Osteocyte (in vitro differentiated cells): Measurements from ENCODE around the gene ZNF438. TPM values are rescaled to one million over a fixed set of nuclear protein-coding genes. Genes with fewer than 3 reads are reported as not detected.

Experiments
- DNase-seq: peaks from one replicate; pipeline ENCODE4 v3.0.0; 2021; ENCODE audit warnings: mixed read lengths; ENCODE audit not compliant: unreplicated experiment; ENCODE audit errors: extremely low spot score
- H3K27ac Mint-ChIP-seq: one replicate; pipeline ENCODE4 v1.8.0; 2021; ENCODE audit warnings: mild to moderate bottlenecking, mixed read lengths; ENCODE audit not compliant: unreplicated experiment
- H3K27me3 Mint-ChIP-seq: one replicate; pipeline ENCODE4 v1.8.0; 2021; ENCODE audit warnings: mixed read lengths; ENCODE audit not compliant: unreplicated experiment
- H3K36me3 Mint-ChIP-seq: one replicate; pipeline ENCODE4 v1.8.0; 2021; ENCODE audit warnings: mixed read lengths; ENCODE audit not compliant: unreplicated experiment
- H3K4me1 Mint-ChIP-seq: one replicate; pipeline ENCODE4 v1.8.0; 2021; ENCODE audit warnings: mixed read lengths; ENCODE audit not compliant: unreplicated experiment
- H3K4me3 Mint-ChIP-seq: one replicate; pipeline ENCODE4 v1.8.0; 2021; ENCODE audit warnings: mild to moderate bottlenecking, moderate library complexity, mixed read lengths; ENCODE audit not compliant: unreplicated experiment
- H3K9me3 Mint-ChIP-seq: one replicate; pipeline ENCODE4 v1.8.0; 2021; ENCODE audit warnings: mixed read lengths; ENCODE audit not compliant: unreplicated experiment
- total RNA-seq: library from RNA; stranded (reverse); gene quantifications from 2 replicates; pipeline ENCODE4 v1.2.1, GENCODE V29; 2021
- TF ChIP-seq, protein P1 (sequence below): fragments of 200-600 bp; sonication (generic); IDR thresholded peaks from 2 replicates; pipeline ENCODE4 v1.5.0; 2021; ENCODE audit warnings: antibody characterized with exemption, mild to moderate bottlenecking, moderate library complexity

ZNF438 gene
- total RNA-seq, 1 donor from 2014 or later = 4.8 TPM

DNA sequence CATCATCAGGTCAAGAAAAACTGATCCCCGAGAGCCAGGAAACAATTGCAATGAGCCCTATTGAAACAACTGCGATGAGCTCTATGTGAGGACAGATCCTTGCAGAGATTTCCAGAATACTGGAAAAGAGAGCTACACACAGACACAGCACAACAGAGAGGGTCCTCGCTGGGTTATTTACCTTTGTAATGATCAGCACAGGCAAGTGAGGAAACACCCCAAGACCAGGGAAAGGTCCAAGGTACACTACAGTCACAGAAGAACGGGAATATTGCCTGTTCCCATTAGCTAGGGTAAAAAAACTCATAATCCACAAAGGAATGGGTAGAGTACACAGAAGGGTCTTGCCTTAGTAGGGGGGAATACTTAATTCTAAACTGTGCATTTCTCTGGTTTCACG is 152.7 kb downstream of the ZNF438 start:
- H3K4me3 Mint-ChIP-seq = no peak overlapping the region
- H3K27me3 Mint-ChIP-seq = no peaks in the 10 kb centered on the region
- peaks cover 10% of the 10 kb centered on the region for H3K9me3 Mint-ChIP-seq
- no peak for DNase-seq
- no peak overlapping the region for H3K27ac Mint-ChIP-seq
- H3K36me3 Mint-ChIP-seq = peaks cover 8% of the 10 kb centered on the region
- TF ChIP-seq, protein P1, sequence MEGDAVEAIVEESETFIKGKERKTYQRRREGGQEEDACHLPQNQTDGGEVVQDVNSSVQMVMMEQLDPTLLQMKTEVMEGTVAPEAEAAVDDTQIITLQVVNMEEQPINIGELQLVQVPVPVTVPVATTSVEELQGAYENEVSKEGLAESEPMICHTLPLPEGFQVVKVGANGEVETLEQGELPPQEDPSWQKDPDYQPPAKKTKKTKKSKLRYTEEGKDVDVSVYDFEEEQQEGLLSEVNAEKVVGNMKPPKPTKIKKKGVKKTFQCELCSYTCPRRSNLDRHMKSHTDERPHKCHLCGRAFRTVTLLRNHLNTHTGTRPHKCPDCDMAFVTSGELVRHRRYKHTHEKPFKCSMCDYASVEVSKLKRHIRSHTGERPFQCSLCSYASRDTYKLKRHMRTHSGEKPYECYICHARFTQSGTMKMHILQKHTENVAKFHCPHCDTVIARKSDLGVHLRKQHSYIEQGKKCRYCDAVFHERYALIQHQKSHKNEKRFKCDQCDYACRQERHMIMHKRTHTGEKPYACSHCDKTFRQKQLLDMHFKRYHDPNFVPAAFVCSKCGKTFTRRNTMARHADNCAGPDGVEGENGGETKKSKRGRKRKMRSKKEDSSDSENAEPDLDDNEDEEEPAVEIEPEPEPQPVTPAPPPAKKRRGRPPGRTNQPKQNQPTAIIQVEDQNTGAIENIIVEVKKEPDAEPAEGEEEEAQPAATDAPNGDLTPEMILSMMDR = no peak
- H3K4me1 Mint-ChIP-seq = peaks cover 10% of the 10 kb centered on the region

DNA sequence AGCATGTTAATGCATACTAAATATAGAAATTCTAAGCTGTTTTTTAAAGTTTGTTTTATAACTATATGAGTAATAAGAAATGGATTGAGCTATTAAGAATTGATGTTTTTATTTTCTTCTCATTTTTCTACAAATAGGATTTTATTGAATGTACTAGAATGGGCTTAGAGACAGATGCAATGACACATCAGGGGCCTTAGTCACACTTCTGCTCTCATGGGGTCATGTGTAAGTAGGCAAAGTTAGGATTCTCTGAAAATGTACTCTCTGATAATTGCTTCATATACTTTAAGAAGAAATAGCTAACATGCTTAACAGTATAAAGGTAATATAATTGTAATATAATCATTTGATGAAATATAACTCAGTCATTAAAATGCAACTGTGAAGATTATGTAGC is 154.6 kb downstream of the ZNF438 start:
- Mint-ChIP-seq H3K27ac (no peak overlapping the region), H3K4me1 (peaks cover 5% of the 10 kb centered on the region), H3K4me3 (no peak overlapping the region), H3K36me3 (peaks cover 8% of the 10 kb centered on the region), H3K27me3 (no peaks in the 10 kb centered on the region), H3K9me3 (peaks cover 10% of the 10 kb centered on the region)
- DNase-seq = no peak
- TF ChIP-seq, protein P1 = no peak

DNA sequence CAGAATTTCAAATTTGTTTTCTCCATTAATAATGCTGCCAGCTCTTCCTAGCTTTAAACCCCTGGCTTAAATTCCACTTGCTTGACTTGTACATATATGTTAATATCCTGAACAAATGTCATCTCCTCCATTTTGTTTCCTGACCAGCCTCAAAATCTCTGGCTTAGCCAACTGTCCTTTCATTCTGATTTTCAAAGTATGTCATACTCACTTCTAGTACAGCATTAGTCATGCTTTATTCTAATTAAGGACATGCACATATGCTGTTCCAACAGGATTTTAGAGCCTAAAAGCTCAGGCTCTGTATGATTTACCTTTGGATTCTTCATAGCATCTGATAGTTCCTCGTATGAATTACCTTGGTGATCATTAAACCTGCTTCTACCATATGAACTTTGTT is 158.3 kb downstream of the ZNF438 start:
- Mint-ChIP-seq H3K27me3 (no peaks in the 10 kb centered on the region), H3K36me3 (peaks cover 4% of the 10 kb centered on the region), H3K4me3 (no peak overlapping the region), H3K4me1 (peaks cover 3% of the 10 kb centered on the region), H3K9me3 (no peaks in the 10 kb centered on the region), H3K27ac (no peak overlapping the region)
- TF ChIP-seq, protein P1 = no peak
- DNase-seq = no peak

DNA sequence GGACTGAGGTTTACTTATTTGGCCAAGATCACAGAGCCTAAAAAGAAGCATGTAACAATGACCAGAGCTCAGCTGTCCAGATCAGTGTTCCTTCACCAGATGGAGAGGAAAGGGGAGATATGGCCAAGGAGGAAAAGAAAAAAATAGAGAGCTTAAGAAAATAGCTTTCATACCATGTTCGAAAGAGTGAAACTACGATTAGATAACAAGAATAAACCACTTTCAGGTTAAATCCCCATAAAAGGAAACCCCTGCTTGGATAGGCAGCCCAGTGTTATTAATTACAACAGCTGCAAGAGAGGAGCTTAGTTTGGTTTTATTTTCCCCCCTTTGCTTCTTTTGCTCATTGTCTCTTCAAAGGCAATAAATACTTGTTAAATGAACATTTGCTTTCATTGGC is 160.8 kb downstream of the ZNF438 start:
- H3K36me3 Mint-ChIP-seq = peaks cover 5% of the 10 kb centered on the region
- no peaks in the 10 kb centered on the region for H3K27me3 Mint-ChIP-seq
- DNase-seq = no peak
- H3K9me3 Mint-ChIP-seq = peaks cover 8% of the 10 kb centered on the region
- H3K27ac Mint-ChIP-seq = no peak overlapping the region
- no peak overlapping the region for H3K4me3 Mint-ChIP-seq
- peaks cover 3% of the 10 kb centered on the region for H3K4me1 Mint-ChIP-seq
- TF ChIP-seq, protein P1 = no peak

DNA sequence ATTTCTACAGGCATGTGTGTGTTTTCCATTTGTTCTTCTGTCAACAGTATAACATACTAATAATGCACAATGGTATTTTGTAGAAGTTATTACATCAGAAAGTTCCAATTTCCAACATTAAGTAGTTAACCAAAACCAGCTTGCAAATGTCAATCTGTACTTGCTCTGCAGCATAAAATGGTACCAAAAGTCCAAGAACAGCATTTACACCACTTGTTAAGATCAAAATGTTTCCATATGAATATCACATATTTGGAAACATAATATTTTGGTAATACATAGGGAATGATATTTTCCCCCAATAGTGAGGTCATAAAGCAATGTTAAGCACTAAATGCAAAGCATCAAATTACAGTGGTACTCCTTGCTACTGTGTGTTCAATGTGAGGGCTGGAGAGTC is 162.1 kb downstream of the ZNF438 start:
- peaks cover 8% of the 10 kb centered on the region for H3K9me3 Mint-ChIP-seq
- H3K36me3 Mint-ChIP-seq = peaks cover 3% of the 10 kb centered on the region
- TF ChIP-seq, protein P1 = no peak
- H3K27ac Mint-ChIP-seq = no peak overlapping the region
- DNase-seq = no peak
- H3K4me1 Mint-ChIP-seq = peaks cover 3% of the 10 kb centered on the region
- no peak overlapping the region for H3K4me3 Mint-ChIP-seq
- no peaks in the 10 kb centered on the region for H3K27me3 Mint-ChIP-seq
